Neuron (in vitro differentiated cells): ENCODE measurements around the gene MXI1.
"Not testable (repeated sequence)": the region's sequence is repeated elsewhere in the genome, so short reads cannot be mapped to it uniquely, and the experiment has no call there.

Experiments used
- H2AFZ ChIP-seq: one replicate; pipeline ENCODE4 v1.6.1; 2013; ENCODE audit warnings: low read depth, mild to moderate bottlenecking, inconsistent platforms, low read length, moderate library complexity
- H3K27me3 ChIP-seq: one replicate; pipeline ENCODE4 v1.6.1; 2013; ENCODE audit warnings: low read length; ENCODE audit not compliant: insufficient read depth
- H3K36me3 ChIP-seq: one replicate; pipeline ENCODE4 v1.6.1; 2013; ENCODE audit warnings: low read length; ENCODE audit not compliant: insufficient read depth
- H3K4me1 ChIP-seq: one replicate; pipeline ENCODE4 v1.6.1; 2013; ENCODE audit warnings: low read length; ENCODE audit not compliant: insufficient read depth
- H3K4me3 ChIP-seq: 2 replicates; pipeline ENCODE4 v1.5.1; 2013; ENCODE audit warnings: mild to moderate bottlenecking, low read length, moderate library complexity
- H3K9me3 ChIP-seq: one replicate; pipeline ENCODE4 v1.6.1; 2013; ENCODE audit warnings: low read length

The MXI1 gene

GRCh38 chr10:110313674-110314073 lies 106.3 kb downstream of the MXI1 start:
- Histone ChIP-seq H3K36me3 (no peaks in the 10 kb centered on the region), H3K27me3 (peaks cover 11% of the 10 kb centered on the region), H3K4me3 (no peak overlapping the region), H3K9me3 (no peaks in the 10 kb centered on the region), H3K4me1 (no peaks in the 10 kb centered on the region), H2AFZ (no peak overlapping the region)

- H3K4me3 ChIP-seq: no peak overlapping the region
- H2AFZ ChIP-seq: no peak overlapping the region
- no peaks in the 10 kb centered on the region for H3K4me1 ChIP-seq
- H3K9me3 ChIP-seq: peaks cover 3% of the 10 kb centered on the region
- H3K36me3 ChIP-seq: no peaks in the 10 kb centered on the region
- peaks cover 15% of the 10 kb centered on the region for H3K27me3 ChIP-seq
Observed at GRCh38 chr10:110317866-110318850, 110.8 kb downstream of the MXI1 start.

- Histone ChIP-seq H3K4me3 (no peak overlapping the region), H3K9me3 (peaks cover 3% of the 10 kb centered on the region)
Observed at GRCh38 chr10:110321869-110322620, 114.6 kb downstream of the MXI1 start.

GRCh38 chr10:110323503-110323902 lies 116.1 kb downstream of the MXI1 start:
- Histone ChIP-seq H3K9me3 (peaks cover 3% of the 10 kb centered on the region), H3K4me3 (no peak overlapping the region), H3K36me3 (no peaks in the 10 kb centered on the region), H3K4me1 (no peaks in the 10 kb centered on the region), H3K27me3 (peaks cover 9% of the 10 kb centered on the region), H2AFZ (no peak overlapping the region)

More at GRCh38 chr10:110321869-110322620, 114.6 kb downstream of the MXI1 start:
- no peak overlapping the region for H2AFZ ChIP-seq
- H3K27me3 ChIP-seq: peaks cover 15% of the 10 kb centered on the region
- H3K36me3 ChIP-seq: no peaks in the 10 kb centered on the region
- H3K4me1 ChIP-seq: no peaks in the 10 kb centered on the region

DNA sequence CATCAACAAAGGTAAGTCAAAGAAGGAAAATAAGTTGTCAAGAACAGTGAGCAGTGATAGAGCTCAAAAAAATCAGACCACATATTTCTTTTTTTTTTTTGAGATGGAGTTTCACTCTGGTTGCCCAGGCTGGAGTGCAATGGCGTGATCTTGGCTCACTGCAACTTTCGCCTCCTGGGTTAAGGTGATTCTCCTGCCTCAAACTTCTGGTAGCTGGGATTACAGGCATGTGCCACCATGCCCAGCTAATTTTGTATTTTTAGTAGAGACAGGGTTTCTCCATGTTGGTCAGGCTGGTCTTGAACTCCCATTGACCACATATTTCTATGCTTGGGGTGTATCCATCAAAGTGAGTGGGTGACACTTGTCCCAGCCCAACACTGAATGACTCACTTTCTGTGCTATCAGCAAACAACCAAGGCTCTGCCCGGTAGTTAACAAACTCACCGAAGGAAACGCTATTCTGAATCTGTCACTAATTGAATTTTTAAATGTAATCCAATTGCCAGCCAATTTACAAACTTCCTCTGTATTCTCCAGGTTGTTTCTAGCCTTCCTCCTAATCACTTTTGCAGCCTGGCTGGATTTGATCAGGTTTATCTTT lies 116.9 kb downstream of the MXI1 start:
- H3K4me1 ChIP-seq: no peaks in the 10 kb centered on the region
- no peak overlapping the region for H3K4me3 ChIP-seq
- peaks cover 3% of the 10 kb centered on the region for H3K9me3 ChIP-seq
- peaks cover 4% of the 10 kb centered on the region for H3K27me3 ChIP-seq
- no peaks in the 10 kb centered on the region for H3K36me3 ChIP-seq
- H2AFZ ChIP-seq: no peak overlapping the region

DNA sequence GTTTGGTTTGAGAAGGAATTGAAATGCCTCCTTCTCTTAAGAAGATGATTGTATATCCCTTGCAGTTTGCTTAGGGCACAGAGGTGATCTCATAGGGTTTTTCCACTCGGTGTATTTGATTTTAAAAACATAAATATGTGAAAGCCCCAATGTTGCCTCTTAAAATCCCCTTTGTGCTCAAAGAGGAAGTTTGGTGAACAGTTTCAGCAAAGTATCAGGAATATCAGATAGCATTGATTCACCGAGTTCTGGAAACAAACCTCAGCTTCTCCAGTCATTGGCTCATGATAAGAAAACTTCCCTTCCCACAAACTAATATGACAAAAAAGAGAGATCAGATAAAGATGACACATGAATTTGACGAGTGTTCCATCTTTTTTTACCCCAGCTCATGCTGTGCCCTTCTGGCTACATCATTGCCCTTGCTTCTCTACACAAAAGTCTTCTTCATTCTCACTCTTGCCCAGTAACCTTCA lies 117.4 kb downstream of the MXI1 start:
- H3K36me3 ChIP-seq: no peaks in the 10 kb centered on the region
- peaks cover 3% of the 10 kb centered on the region for H3K9me3 ChIP-seq
- peaks cover 4% of the 10 kb centered on the region for H3K27me3 ChIP-seq
- H2AFZ ChIP-seq: no peak overlapping the region
- H3K4me3 ChIP-seq: no peak overlapping the region
- no peaks in the 10 kb centered on the region for H3K4me1 ChIP-seq

DNA sequence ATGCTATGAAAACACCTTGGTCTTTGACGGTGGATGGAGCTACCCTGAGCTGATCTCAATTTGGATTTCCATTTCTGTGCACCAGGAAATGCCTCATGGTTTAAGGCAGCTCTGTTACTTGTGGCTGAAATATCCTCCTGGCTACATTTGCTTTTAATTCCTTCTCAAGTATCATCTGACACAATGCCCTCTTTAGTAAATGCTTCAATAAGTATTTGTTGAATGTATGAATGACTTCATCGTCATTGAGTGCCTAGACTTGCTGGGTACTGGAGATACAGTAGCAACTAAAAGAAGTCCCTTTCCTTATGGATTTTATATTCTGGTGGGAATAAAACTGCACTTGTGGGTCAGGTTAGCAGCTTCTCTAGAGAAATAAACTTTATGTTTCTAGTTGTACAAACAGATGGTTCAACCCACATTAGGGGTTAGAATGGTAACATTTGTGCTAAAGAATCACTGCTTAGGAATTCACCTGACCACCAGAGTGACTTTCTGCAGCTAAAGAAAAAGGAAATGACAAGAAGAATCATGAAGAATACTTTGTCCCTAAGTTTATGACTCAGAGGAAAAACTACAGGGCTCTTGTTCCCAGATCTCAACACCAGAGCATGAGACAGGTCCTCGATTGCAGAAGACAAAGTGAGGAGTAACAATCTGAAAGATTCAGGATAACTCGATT lies 119.1 kb downstream of the MXI1 start:
- Histone ChIP-seq H2AFZ (no peak overlapping the region), H3K36me3 (no peaks in the 10 kb centered on the region), H3K4me3 (no peak overlapping the region), H3K27me3 (peaks cover 4% of the 10 kb centered on the region), H3K4me1 (no peaks in the 10 kb centered on the region), H3K9me3 (no peaks in the 10 kb centered on the region)

DNA sequence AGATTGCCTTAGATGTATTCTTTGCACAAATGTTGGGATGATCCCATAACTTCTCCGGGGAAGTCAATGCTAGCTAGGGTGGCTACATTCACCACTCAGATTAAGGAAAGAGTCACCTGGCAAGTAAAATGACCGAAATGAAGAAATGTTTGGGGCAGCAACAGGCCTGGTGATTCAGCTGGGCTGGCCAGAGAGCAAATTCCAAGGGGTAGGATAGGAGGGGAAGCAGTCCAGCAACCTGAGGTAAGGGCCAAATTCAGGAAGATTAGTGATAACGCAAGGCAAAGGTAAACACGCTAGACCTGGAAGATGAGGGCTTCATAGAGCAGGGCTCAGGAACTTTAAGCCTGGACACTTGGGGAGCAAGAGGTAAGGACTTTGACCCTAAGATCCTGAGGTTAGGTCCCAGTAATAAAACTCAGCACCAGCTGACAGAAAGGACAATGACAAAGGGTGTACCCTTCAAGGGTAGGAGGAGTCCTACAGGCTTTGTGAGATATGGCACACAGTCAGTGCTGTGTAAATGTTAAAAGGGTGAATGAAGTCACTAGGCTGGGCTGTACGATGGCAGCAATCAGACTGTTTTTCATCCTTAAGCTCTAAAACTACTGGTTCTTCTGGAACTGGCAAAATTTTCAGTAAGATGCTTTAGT lies 120.0 kb downstream of the MXI1 start:
- H3K9me3 ChIP-seq: no peaks in the 10 kb centered on the region
- H2AFZ ChIP-seq: no peak overlapping the region
- H3K36me3 ChIP-seq: no peaks in the 10 kb centered on the region
- H3K27me3 ChIP-seq: peaks cover 4% of the 10 kb centered on the region
- no peak overlapping the region for H3K4me3 ChIP-seq
- H3K4me1 ChIP-seq: no peaks in the 10 kb centered on the region

DNA sequence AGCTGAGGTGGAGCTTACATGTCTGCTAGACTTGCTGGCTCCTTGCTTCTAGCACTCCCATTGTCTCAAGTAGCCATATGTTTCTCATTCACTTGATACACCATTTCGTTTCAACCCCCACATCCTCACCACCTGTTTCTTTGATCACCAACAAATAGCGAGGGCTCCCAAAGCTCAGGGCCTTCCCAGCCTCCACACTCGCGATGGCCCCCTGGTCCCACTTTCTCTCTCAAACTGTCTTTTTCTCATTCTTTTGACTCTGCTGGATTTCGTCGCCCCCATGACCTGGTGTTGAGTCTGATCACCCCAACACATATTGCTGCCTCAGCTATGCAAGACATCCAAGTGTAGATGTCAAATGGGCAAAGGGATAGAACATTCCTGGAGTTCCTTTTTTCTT lies 123.3 kb downstream of the MXI1 start:
- no peaks in the 10 kb centered on the region for H3K36me3 ChIP-seq
- H2AFZ ChIP-seq: no peak overlapping the region
- no peaks in the 10 kb centered on the region for H3K9me3 ChIP-seq
- H3K4me3 ChIP-seq: no peak overlapping the region
- H3K4me1 ChIP-seq: peaks cover 4% of the 10 kb centered on the region
- H3K27me3 ChIP-seq: no peaks in the 10 kb centered on the region

DNA sequence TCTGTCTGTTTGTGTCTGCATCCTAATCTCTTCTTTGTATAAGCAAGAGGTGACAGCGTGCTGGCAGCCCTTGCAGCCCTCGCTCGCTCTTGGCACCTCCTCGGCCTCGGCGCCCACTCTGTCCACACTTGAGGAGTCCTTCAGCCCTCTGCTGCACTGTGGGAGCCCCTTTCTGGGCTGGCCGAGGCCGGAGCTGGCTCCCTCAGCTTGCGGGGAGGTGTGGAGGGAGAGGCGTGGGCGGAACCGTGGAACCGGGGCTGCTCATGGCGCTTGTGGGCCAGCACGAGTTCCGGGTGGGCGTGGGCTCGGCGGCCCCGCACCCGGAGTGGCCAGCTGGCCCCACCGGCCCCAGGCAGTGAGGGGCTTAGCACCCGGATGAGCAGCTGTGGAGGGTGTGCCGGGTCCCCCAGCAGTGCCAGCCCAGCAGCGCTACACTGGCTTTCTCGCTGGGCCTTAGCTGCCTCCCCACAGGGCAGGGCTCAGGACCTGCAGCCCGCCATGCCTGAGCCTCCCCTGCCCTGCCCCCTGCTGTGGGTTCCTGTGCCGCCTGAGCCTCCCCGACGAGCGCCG lies 123.9 kb downstream of the MXI1 start:
- H3K4me3 ChIP-seq, H2AFZ ChIP-seq, H3K9me3 ChIP-seq, H3K36me3 ChIP-seq, H3K27me3 ChIP-seq: not testable (repeated sequence)
- H3K4me1 ChIP-seq: peaks cover 10% of the 10 kb centered on the region

GRCh38 chr10:110334061-110334656 lies 126.8 kb downstream of the MXI1 start:
- H3K36me3 ChIP-seq: no peaks in the 10 kb centered on the region
- no peak overlapping the region for H2AFZ ChIP-seq
- no peaks in the 10 kb centered on the region for H3K27me3 ChIP-seq
- H3K4me3 ChIP-seq: no peak overlapping the region
- peaks cover 19% of the 10 kb centered on the region for H3K4me1 ChIP-seq
- no peaks in the 10 kb centered on the region for H3K9me3 ChIP-seq
